Upper lobe of left lung (tissue), 6 donors: Measurements from ENCODE around the gene CMTM8. TPM values are rescaled to one million over a fixed set of nuclear protein-coding genes. Genes with fewer than 3 reads are reported as not detected.
"Not testable (repeated sequence)": the region's sequence is repeated elsewhere in the genome, so short reads cannot be mapped to it uniquely, and the experiment has no call there.

Experiments used
- ATAC-seq, 2 donors: fragments of 200-7000 bp; cut with Tn5 transposase; one replicate each; pipeline ENCODE4 v1.9.1; 2022; ENCODE audit warnings: mild to moderate bottlenecking in 2 of 2, moderate library complexity in 2 of 2; ENCODE audit not compliant: low FRiP score in 2 of 2
- DNase-seq, 2 donors: peaks; one replicate each; pipeline ENCODE4 v3.0.0-alpha.2; 2019 to 2020
- H3K27ac ChIP-seq, 4 donors: fragments of 200-600 bp; sonication (generic); one replicate each; pipeline ENCODE4 v1.5.1; 2016 to 2019
- H3K27me3 ChIP-seq, 4 donors: fragments of 200-600 bp; sonication (generic); one replicate each; pipeline ENCODE4 v1.5.1; 2017 to 2019
- H3K36me3 ChIP-seq, 4 donors: fragments of 200-600 bp; sonication (generic); one replicate each; pipeline ENCODE4 v1.5.1; 2016 to 2019
- H3K4me1 ChIP-seq, 4 donors: fragments of 200-600 bp; sonication (generic); one replicate each; pipeline ENCODE4 v1.5.1; 2018 to 2019
- H3K4me3 ChIP-seq, 4 donors: fragments of 200-600 bp; sonication (generic); one replicate each; pipeline ENCODE4 v1.5.1; 2017 to 2019; ENCODE audit warnings: mild to moderate bottlenecking in 2 of 4, moderate library complexity in 1 of 4
- H3K9me3 ChIP-seq, 4 donors: fragments of 200-600 bp; sonication (generic); one replicate each; pipeline ENCODE4 v1.5.1; 2018 to 2019
- EP300 ChIP-seq, 4 donors: sonication (generic); formaldehyde crosslinking; IDR thresholded peaks; one replicate each; pipeline ENCODE4 v1.5.1; 2017; ENCODE audit warnings: antibody characterized with exemption in 4 of 4, control low read depth in 2 of 4
- POLR2A ChIP-seq, 4 donors: fragments of 450-650 bp; IDR thresholded peaks; one replicate each; pipeline ENCODE4 v1.5.1; 2016 to 2017; ENCODE audit warnings: antibody characterized with exemption in 4 of 4, mild to moderate bottlenecking in 2 of 4
- POLR2AphosphoS5 ChIP-seq, 2 donors: sonication (generic); formaldehyde crosslinking; IDR thresholded peaks; one replicate each; pipeline ENCODE4 v1.5.1; 2017; ENCODE audit warnings: antibody characterized with exemption in 2 of 2
- WGBS, 2 donors: methylation state at CpG; one replicate each; pipeline ENCODE4 v1.1.5; 2017 to 2018; 5-methylcytosine and 5-hydroxymethylcytosine counted together
- total RNA-seq, 6 donors: library from RNA; depleted of rRNA in 4 of 6; stranded (reverse); fragments of >200 nt in 4 of 6; gene quantifications; one replicate each; pipeline versions ENCODE4 v1.1.0 to v1.2.1, GENCODE V29; 2016 to 2021
- TF ChIP-seq, protein P1 (sequence below), 6 experiments: fragments of 450-650 bp in 4 of 6; fragments of 200-600 bp in 2 of 6; sonication (generic) in 2 of 6; IDR thresholded peaks; one replicate each; pipeline ENCODE4 v1.5.1; 2016 to 2019; ENCODE audit warnings: antibody characterized with exemption in 6 of 6
- donor health status: DM: no; HTN: no; CAD: no; lungs with moderate emphysema.
- donor health status: DM: no; HTN: yes; CAD: no; lungs with severe emphysema.

The CMTM8 gene, protein sequence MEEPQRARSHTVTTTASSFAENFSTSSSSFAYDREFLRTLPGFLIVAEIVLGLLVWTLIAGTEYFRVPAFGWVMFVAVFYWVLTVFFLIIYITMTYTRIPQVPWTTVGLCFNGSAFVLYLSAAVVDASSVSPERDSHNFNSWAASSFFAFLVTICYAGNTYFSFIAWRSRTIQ
- 10 to 100 TPM; 10.5 to 28.9 (median 19.6) TPM for total RNA-seq

DNA sequence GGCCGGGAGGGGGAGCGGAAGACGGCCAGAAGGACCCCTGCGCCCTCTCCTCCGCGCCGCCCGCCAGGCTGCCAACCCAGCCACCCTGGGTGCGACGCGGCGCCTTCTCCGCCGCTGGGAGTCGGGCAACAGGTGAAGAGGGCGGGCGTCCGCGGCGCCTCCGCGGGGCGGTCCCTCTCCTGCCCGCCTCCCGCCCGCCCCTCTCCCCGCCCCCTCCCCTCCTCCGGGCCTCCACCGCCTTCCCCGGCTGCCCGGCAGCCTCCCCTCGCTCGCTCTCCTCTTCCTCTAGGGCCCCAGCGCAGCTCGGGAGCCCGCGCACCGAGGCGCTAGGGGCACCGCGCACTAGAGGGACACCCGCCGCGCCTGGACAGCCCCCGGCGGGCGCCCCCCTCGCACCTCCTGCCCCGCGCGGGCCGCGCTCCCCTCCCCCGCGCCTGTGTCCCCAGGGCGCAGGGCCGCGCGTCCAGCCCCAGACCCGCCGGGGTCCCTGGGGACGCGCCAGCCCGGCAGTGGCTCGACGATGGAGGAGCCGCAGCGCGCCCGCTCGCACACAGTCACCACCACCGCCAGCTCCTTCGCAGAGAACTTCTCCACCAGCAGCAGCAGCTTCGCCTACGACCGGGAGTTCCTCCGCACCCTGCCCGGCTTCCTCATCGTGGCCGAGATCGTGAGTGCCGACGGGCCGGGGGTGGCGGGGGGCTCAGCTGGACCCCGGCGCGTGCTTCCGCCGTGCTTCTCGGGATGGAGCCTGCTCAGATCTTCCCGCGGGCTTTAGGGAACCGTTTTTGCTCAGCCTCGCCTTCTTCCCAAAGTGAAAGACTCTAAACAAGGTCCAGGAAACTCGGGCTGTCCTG, at the start of gene CMTM8:
CMTM8 (plus strand) TSS at position 228 of the 854 bp plus-strand sequence; CDS start at position 521, 293 bp downstream.
- Histone ChIP-seq H3K4me3 (peak within 1 kb of the TSS; percentile 70 to 89 (median 82)), H3K36me3 (no peaks in the 10 kb centered on the region), H3K27ac (peak within 1 kb of the TSS; percentile 90 to 95 (median 91)), H3K4me1 (peaks cover 0 to 32% (median 26%) of the 10 kb centered on the region in 4 donors), H3K27me3 (no peaks in the 10 kb centered on the region), H3K9me3 (peaks cover 0 to 9% (median 2%) of the 10 kb centered on the region in 4 donors)
- WGBS, 2 donors: 0% methylated on average over 12 to 35 of the region's 96 CpGs
- peak; percentile 75 to 92 for DNase-seq
- peak; percentile 81 to 85 for ATAC-seq
- TF ChIP-seq, protein P1, sequence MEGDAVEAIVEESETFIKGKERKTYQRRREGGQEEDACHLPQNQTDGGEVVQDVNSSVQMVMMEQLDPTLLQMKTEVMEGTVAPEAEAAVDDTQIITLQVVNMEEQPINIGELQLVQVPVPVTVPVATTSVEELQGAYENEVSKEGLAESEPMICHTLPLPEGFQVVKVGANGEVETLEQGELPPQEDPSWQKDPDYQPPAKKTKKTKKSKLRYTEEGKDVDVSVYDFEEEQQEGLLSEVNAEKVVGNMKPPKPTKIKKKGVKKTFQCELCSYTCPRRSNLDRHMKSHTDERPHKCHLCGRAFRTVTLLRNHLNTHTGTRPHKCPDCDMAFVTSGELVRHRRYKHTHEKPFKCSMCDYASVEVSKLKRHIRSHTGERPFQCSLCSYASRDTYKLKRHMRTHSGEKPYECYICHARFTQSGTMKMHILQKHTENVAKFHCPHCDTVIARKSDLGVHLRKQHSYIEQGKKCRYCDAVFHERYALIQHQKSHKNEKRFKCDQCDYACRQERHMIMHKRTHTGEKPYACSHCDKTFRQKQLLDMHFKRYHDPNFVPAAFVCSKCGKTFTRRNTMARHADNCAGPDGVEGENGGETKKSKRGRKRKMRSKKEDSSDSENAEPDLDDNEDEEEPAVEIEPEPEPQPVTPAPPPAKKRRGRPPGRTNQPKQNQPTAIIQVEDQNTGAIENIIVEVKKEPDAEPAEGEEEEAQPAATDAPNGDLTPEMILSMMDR (IDR thresholded peaks at IDR 0.05): no peak
- peak in 1 of 2 donors; percentile 59 for TF ChIP-seq POLR2AphosphoS5 (IDR thresholded peaks at IDR 0.05)
- TF ChIP-seq EP300 (IDR thresholded peaks at IDR 0.05): no peak
- TF ChIP-seq POLR2A (IDR thresholded peaks at IDR 0.05): peak in 2 of 4 donors; percentile 49 to 79

DNA sequence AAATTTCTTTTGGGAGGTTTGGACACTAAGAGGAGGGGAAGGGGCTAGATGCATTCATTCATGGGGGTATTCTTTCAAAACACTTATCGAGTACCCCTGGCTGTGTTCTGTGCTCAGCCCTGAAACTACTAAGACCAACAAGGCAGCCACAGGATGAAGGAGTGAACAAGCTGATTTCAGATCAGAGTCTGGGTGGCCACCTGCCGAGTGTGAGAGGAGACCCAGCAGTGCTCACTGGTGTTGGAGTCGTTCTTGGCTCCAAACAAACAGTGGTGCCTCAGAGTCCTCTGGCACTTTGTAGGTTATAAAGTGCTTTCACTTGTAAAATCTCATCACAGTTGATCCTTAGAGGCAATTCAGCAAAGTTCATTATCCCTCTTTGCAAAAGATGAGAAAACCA, 48.8 kb upstream of the CMTM8 start:
- ATAC-seq: no peak
- Histone ChIP-seq H3K9me3 (no peaks in the 10 kb centered on the region), H3K4me1 (peaks cover 0 to 9% (median 3%) of the 10 kb centered on the region in 4 donors), H3K36me3 (no peaks in the 10 kb centered on the region), H3K4me3 (no peak overlapping the region), H3K27ac (peak overlapping the region; percentile 9 to 72 (median 46)), H3K27me3 (no peaks in the 10 kb centered on the region)
- no peak for TF ChIP-seq POLR2A (IDR thresholded peaks at IDR 0.05)
- TF ChIP-seq EP300 (IDR thresholded peaks at IDR 0.05): no peak
- TF ChIP-seq, protein P1 (IDR thresholded peaks at IDR 0.05): no peak
- no peak for TF ChIP-seq POLR2AphosphoS5 (IDR thresholded peaks at IDR 0.05)
- WGBS, 2 donors: 82 to 88% methylated on average over 3 of the region's 3 CpGs
- no peak for DNase-seq

DNA sequence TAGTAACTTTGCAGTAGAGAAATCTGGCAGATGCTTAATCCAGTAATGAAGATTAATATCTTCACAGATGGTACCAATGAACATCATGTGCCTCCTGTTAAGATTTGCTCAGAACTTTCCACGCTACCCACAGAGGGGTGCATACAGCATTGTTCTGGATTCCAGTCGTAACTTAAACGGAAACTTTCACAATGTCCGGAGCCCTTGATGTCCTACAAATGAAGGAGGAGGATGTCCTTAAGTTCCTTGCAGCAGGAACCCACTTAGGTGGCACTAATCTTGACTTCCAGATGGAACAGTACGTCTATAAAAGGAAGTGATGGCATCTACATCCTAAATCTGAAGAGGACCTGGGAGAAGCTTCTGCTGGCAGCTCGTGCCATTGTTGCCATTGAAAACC, 47.9 kb upstream of the CMTM8 start:
- H3K9me3 ChIP-seq, H3K27me3 ChIP-seq, ATAC-seq, H3K4me1 ChIP-seq, H3K4me3 ChIP-seq, H3K36me3 ChIP-seq, DNase-seq: not testable (repeated sequence)
- 64 to 77% methylated on average over 6 of the region's 6 CpGs for WGBS, 2 donors
- H3K27ac ChIP-seq: peak overlapping the region in 3 of 4 donors; percentile 29 to 72 (median 63)
- TF ChIP-seq EP300 (IDR thresholded peaks at IDR 0.05) (peak in 3 of 4 donors; percentile 22 to 77 (median 68)), POLR2AphosphoS5 (IDR thresholded peaks at IDR 0.05) (peak; percentile 46 to 66)

DNA sequence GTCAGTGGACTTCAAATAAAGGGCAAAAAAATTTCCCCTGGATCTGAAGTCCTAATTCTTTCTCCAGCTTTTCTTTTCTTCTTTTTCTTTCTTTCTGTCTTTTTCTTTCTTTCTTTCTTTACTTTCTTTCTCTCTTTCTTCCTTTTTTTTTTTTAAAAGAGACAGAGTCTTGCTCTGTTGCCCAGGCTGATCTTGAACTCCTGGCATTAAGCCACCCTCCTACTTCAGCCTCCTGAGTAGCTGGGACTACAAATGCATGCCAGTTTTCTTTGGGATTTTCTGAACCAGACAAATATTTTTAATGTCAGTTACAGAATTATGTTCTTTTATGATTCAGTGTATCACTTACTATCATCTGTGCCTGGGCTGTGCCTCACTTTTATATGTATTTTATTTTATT, 45.4 kb upstream of the CMTM8 start:
- TF ChIP-seq EP300 (IDR thresholded peaks at IDR 0.05) (no peak), POLR2A (IDR thresholded peaks at IDR 0.05) (no peak), POLR2AphosphoS5 (IDR thresholded peaks at IDR 0.05) (no peak)
- TF ChIP-seq, protein P1 (IDR thresholded peaks at IDR 0.05): no peak
- Histone ChIP-seq H3K27ac (no peak overlapping the region), H3K4me3 (no peak overlapping the region), H3K36me3 (no peaks in the 10 kb centered on the region), H3K27me3 (no peaks in the 10 kb centered on the region), H3K4me1 (peaks cover 0 to 9% (median 4%) of the 10 kb centered on the region in 4 donors), H3K9me3 (no peaks in the 10 kb centered on the region)
- ATAC-seq (no peak), DNase-seq (no peak)

DNA sequence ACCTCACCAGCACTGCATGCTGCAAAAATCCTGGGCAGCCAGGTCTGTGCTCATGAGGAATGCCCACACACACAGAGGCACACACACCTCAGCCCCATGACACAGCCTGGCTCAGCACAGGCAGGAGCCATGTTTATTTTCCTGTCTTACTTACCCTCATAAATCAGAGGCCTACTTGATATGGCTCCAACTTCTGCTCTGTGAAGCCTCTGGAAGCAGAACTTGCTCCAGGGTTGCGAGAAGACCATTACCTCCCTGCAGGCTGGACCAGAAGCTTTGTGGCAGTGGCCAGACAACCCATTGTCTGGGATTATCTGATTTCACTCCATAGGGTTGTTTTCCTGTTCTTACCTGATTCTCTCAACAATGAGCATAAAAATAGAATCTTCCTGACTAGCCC, 43.8 kb upstream of the CMTM8 start:
- TF ChIP-seq, protein P1 (IDR thresholded peaks at IDR 0.05): no peak
- TF ChIP-seq EP300 (IDR thresholded peaks at IDR 0.05): no peak
- no peak for TF ChIP-seq POLR2A (IDR thresholded peaks at IDR 0.05)
- TF ChIP-seq POLR2AphosphoS5 (IDR thresholded peaks at IDR 0.05): no peak
- no peaks in the 10 kb centered on the region for H3K36me3 ChIP-seq
- no peaks in the 10 kb centered on the region for H3K27me3 ChIP-seq
- 83% methylated on average over 1 of the region's 1 CpG; no CpG with 5 or more reads in 1 of the 2 donors for WGBS, 2 donors
- no peak for ATAC-seq
- no peak overlapping the region for H3K4me3 ChIP-seq
- peaks cover 0 to 9% (median 4%) of the 10 kb centered on the region in 4 donors for H3K4me1 ChIP-seq
- H3K9me3 ChIP-seq: no peaks in the 10 kb centered on the region
- DNase-seq: no peak
- no peak overlapping the region for H3K27ac ChIP-seq
